Measurements from ENCODE around the gene IL16.
A peak's percentile ranks its signal among the peaks of the same experiment; 100 is the strongest.

Gene IL16

GRCh38 chr15:81335631-81336030 lies 139.0 kb downstream of the IL16 start:
- H3K27ac ChIP-seq, result no peak overlapping the region
- no peak for TF ChIP-seq CTCF (IDR thresholded peaks at IDR 0.05)
- no peak for TF ChIP-seq ZFX (IDR thresholded peaks at IDR 0.05; ENCODE audit: borderline replicate concordance)

- H3K27ac ChIP-seq, result no peak overlapping the region
- TF ChIP-seq CTCF (IDR thresholded peaks at IDR 0.05) (peak; percentile 23; the same call in 1 of the 2 replicates), ZFX (IDR thresholded peaks at IDR 0.05; ENCODE audit: borderline replicate concordance) (no peak)
These were observed 139.9 kb downstream of the IL16 start for GRCh38 chr15:81336568-81336967.

- no peak overlapping the region for H3K27ac ChIP-seq
These were observed 140.6 kb downstream of the IL16 start for GRCh38 chr15:81337241-81337640.

GRCh38 chr15:81337713-81338157 lies 141.1 kb downstream of the IL16 start:
- TF ChIP-seq CTCF (IDR thresholded peaks at IDR 0.05), result no peak
- no peak for TF ChIP-seq ZFX (IDR thresholded peaks at IDR 0.05; ENCODE audit: borderline replicate concordance)
- H3K27ac ChIP-seq, result no peak overlapping the region

More at GRCh38 chr15:81337241-81337640, 140.6 kb downstream of the IL16 start:
- TF ChIP-seq ZFX (IDR thresholded peaks at IDR 0.05; ENCODE audit: borderline replicate concordance), result no peak
- no peak for TF ChIP-seq CTCF (IDR thresholded peaks at IDR 0.05)

GRCh38 chr15:81338170-81339007 lies 141.7 kb downstream of the IL16 start:
- H3K27ac ChIP-seq, result no peak overlapping the region

GRCh38 chr15:81339321-81339720 lies 142.6 kb downstream of the IL16 start:
- TF ChIP-seq CTCF (IDR thresholded peaks at IDR 0.05) (no peak), ZFX (IDR thresholded peaks at IDR 0.05; ENCODE audit: borderline replicate concordance) (no peak)
- no peak overlapping the region for H3K27ac ChIP-seq

More at GRCh38 chr15:81338170-81339007, 141.7 kb downstream of the IL16 start:
- TF ChIP-seq CTCF (IDR thresholded peaks at IDR 0.05) (no peak), ZFX (IDR thresholded peaks at IDR 0.05; ENCODE audit: borderline replicate concordance) (no peak)

- no peak for TF ChIP-seq ZFX (IDR thresholded peaks at IDR 0.05; ENCODE audit: borderline replicate concordance)
- no peak for TF ChIP-seq CTCF (IDR thresholded peaks at IDR 0.05)
These were observed 143.2 kb downstream of the IL16 start for GRCh38 chr15:81339851-81340250.

More at GRCh38 chr15:81339851-81340250, 143.2 kb downstream of the IL16 start:
- no peak overlapping the region for H3K27ac ChIP-seq

All from 22Rv1 (cell line).